Activated T-cell treated with anti-CD3 and anti-CD28 coated beads, Interleukin-2, amount 50 U/mL, for 4 hours (primary cell): Measurements from ENCODE around the gene IGDCC3. TPM values are rescaled to one million over a fixed set of nuclear protein-coding genes. Genes with fewer than 3 reads are reported as not detected.

Experiments used
- ATAC-seq, 2 donors: fragments of 200-7000 bp; cut with Tn5 transposase; one replicate each; pipeline ENCODE4 v1.10.0; 2021
- DNase-seq: peaks from one replicate; pipeline ENCODE4 v3.0.0-alpha.2; 2020
- H3K27me3 Mint-ChIP-seq: one replicate; pipeline ENCODE4 v1.8.0; 2021; ENCODE audit warnings: low read depth, mixed read lengths
- H3K36me3 Mint-ChIP-seq: one replicate; pipeline ENCODE4 v1.8.0; 2022; ENCODE audit warnings: mixed read lengths; ENCODE audit not compliant: insufficient read depth
- H3K4me1 Mint-ChIP-seq: one replicate; pipeline ENCODE4 v1.8.0; 2021; ENCODE audit warnings: low read depth, mixed read lengths
- H3K4me3 Mint-ChIP-seq: one replicate; pipeline ENCODE4 v1.8.0; 2021; ENCODE audit warnings: mild to moderate bottlenecking, moderate library complexity, mixed read lengths
- H3K9me3 Mint-ChIP-seq: one replicate; pipeline ENCODE4 v1.8.0; 2021; ENCODE audit warnings: mixed read lengths
- total RNA-seq, 3 donors: library from RNA; stranded (reverse); gene quantifications; one replicate each; pipeline ENCODE4 v1.2.1, GENCODE V29; 2021

IGDCC3 gene
- total RNA-seq, 3 donors from 2014 or later = 0.10 TPM; not detected in 2

- DNase-seq (no peak), ATAC-seq (peak; percentile 26 to 28)
- peaks cover 5% of the 10 kb centered on the region for H3K36me3 Mint-ChIP-seq
- H3K4me3 Mint-ChIP-seq = peak overlapping the region; percentile 86
- H3K4me1 Mint-ChIP-seq = peaks cover 31% of the 10 kb centered on the region
- no peaks in the 10 kb centered on the region for H3K27me3 Mint-ChIP-seq
- H3K9me3 Mint-ChIP-seq = no peaks in the 10 kb centered on the region
Observed at GRCh38 chr15:65286069-65286703, 91.6 kb downstream of the IGDCC3 start.

GRCh38 chr15:65285291-65286068 lies 92.3 kb downstream of the IGDCC3 start:
- Mint-ChIP-seq H3K4me3 (peak overlapping the region; percentile 86), H3K27me3 (no peaks in the 10 kb centered on the region), H3K36me3 (peaks cover 5% of the 10 kb centered on the region), H3K4me1 (peaks cover 31% of the 10 kb centered on the region), H3K9me3 (no peaks in the 10 kb centered on the region)
- no peak for DNase-seq
- ATAC-seq = no peak

GRCh38 chr15:65278480-65278879 lies 99.3 kb downstream of the IGDCC3 start:
- Mint-ChIP-seq H3K27me3 (no peaks in the 10 kb centered on the region), H3K4me1 (peaks cover 40% of the 10 kb centered on the region), H3K36me3 (peaks cover 11% of the 10 kb centered on the region), H3K9me3 (no peaks in the 10 kb centered on the region), H3K4me3 (no peak overlapping the region)
- DNase-seq = no peak
- no peak for ATAC-seq

Other genes with a start within 250 kb of the IGDCC3 start
- gene PDCD7, start 244.2 kb downstream of the IGDCC3 start, total RNA-seq = 10 to 100 TPM; 35.0 to 38.7 (median 36.1) TPM
- 10 to 100 TPM; 56.2 to 62.4 (median 58.0) TPM for gene CLPX, start 192.7 kb downstream of the IGDCC3 start, total RNA-seq
- gene CILP, start 166.5 kb downstream of the IGDCC3 start, total RNA-seq = under 1 TPM; 0.08 to 0.13 (median 0.08) TPM
- gene PARP16, start 91.1 kb downstream of the IGDCC3 start, total RNA-seq = 10 to 100 TPM; 10.5 to 14.1 (median 10.9) TPM
- not detected for gene RNU5A-1, start 82.0 kb downstream of the IGDCC3 start, total RNA-seq
- gene RNU5B-1, start 73.3 kb downstream of the IGDCC3 start, total RNA-seq = 10 to 100 TPM in 1 of 3 donors, not detected in 2; 14.0 TPM
- gene IGDCC4, start 44.9 kb upstream of the IGDCC3 start, total RNA-seq = under 1 TPM; 0.66 to 0.98 (median 0.95) TPM
- 10 to 100 TPM; 27.4 to 30.3 (median 29.0) TPM for gene DPP8, start 139.7 kb upstream of the IGDCC3 start, total RNA-seq
- gene HACD3, start 152.5 kb upstream of the IGDCC3 start, total RNA-seq = 10 to 100 TPM; 44.0 to 53.9 (median 45.9) TPM
- gene INTS14, start 233.1 kb upstream of the IGDCC3 start, total RNA-seq = 10 to 100 TPM; 58.1 to 65.6 (median 64.4) TPM
- 1 to 10 TPM; 3.2 to 3.4 (median 3.3) TPM for gene SLC24A1, start 243.9 kb upstream of the IGDCC3 start, total RNA-seq